WTC11 (cell line): ENCODE data around the gene TGM2. TPM values are rescaled to one million over a fixed set of nuclear protein-coding genes. Genes with fewer than 3 reads are reported as not detected.

ENCODE experiments used
- ATAC-seq: fragments of 200-7000 bp; cut with Tn5 transposase; 2 replicates; pipeline ENCODE4 v1.10.0; 2021; ENCODE audit warnings: mild to moderate bottlenecking, moderate library complexity
- CTCF ChIA-PET: fragments of 300-600 bp; sonication (Branson Sonifier 250); formaldehyde crosslinking; loops from one replicate; lab custom pipeline; 2021; ENCODE audit warnings: antibody characterized with exemption; lab: Charles Lee
- POLR2A ChIA-PET: fragments of 350-600 bp; sonication (Branson Sonifier 250); formaldehyde crosslinking; loops from one replicate; lab custom pipeline; 2021; ENCODE audit warnings: antibody characterized with exemption; lab: Charles Lee
- DNase-seq: peaks from one replicate; pipeline ENCODE4 v3.0.0; 2021; ENCODE audit warnings: low spot score
- H3K27ac Mint-ChIP-seq: 2 replicates; pipeline ENCODE4 v1.8.0; 2021; ENCODE audit warnings: mixed read lengths
- H3K27me3 Mint-ChIP-seq: 2 replicates; pipeline ENCODE4 v1.8.0; 2021; ENCODE audit warnings: low read depth, mild to moderate bottlenecking, moderate library complexity, mixed read lengths
- H3K36me3 Mint-ChIP-seq: 2 replicates; pipeline ENCODE4 v1.8.0; 2021; ENCODE audit warnings: mixed read lengths
- H3K4me1 Mint-ChIP-seq: 2 replicates; pipeline ENCODE4 v1.8.0; 2022; ENCODE audit warnings: mixed read lengths
- H3K4me3 Mint-ChIP-seq: 2 replicates; pipeline ENCODE4 v1.8.0; 2021; ENCODE audit warnings: mild to moderate bottlenecking, moderate library complexity, mixed read lengths
- H3K9me3 Mint-ChIP-seq: 2 replicates; pipeline ENCODE4 v1.8.0; 2021; ENCODE audit warnings: mixed read lengths
- AR ChIP-seq: fragments of 250-450 bp; sonication (Bioruptor Pico); IDR thresholded peaks from 2 replicates; pipeline ENCODE4 v1.9.0; 2021; ENCODE audit warnings: mild to moderate bottlenecking
- CBFB ChIP-seq: sonication (generic); formaldehyde crosslinking; IDR thresholded peaks from 2 replicates; pipeline ENCODE4 v1.8.1; 2022; ENCODE audit warnings: mild to moderate bottlenecking, low read depth, missing genetic modification reagents
- E2F5 ChIP-seq: sonication (generic); formaldehyde crosslinking; IDR thresholded peaks from 2 replicates; pipeline ENCODE4 v1.8.1; 2022; ENCODE audit warnings: mild to moderate bottlenecking, moderate library complexity, missing genetic modification reagents
- ERG ChIP-seq: fragments of 250-450 bp; sonication (Bioruptor Pico); IDR thresholded peaks from 2 replicates; pipeline ENCODE4 v1.8.0; 2021; ENCODE audit warnings: mild to moderate bottlenecking
- FOXK1 ChIP-seq: sonication (generic); formaldehyde crosslinking; IDR thresholded peaks from 2 replicates; pipeline ENCODE4 v1.8.0; 2022; ENCODE audit warnings: mild to moderate bottlenecking, moderate library complexity, missing genetic modification reagents
- GRHL2 ChIP-seq: fragments of 250-450 bp; sonication (Bioruptor Pico); IDR thresholded peaks from 2 replicates; pipeline ENCODE4 v1.8.0; 2022; ENCODE audit warnings: mild to moderate bottlenecking, moderate library complexity; ENCODE audit not compliant: insufficient replicate concordance, severe bottlenecking
- HMGXB4 ChIP-seq: sonication (generic); formaldehyde crosslinking; IDR thresholded peaks from 2 replicates; pipeline ENCODE4 v1.8.1; 2023; ENCODE audit warnings: mild to moderate bottlenecking, moderate library complexity, missing genetic modification reagents
- IRF1 ChIP-seq: sonication (generic); formaldehyde crosslinking; IDR thresholded peaks from 2 replicates; pipeline ENCODE4 v1.8.0; 2023; ENCODE audit warnings: missing genetic modification reagents
- KAT7 ChIP-seq: sonication (generic); formaldehyde crosslinking; IDR thresholded peaks from 2 replicates; pipeline ENCODE4 v1.8.1; 2023; ENCODE audit warnings: missing genetic modification reagents, mild to moderate bottlenecking, borderline replicate concordance
- SMAD3 ChIP-seq: sonication (generic); formaldehyde crosslinking; IDR thresholded peaks from 2 replicates; pipeline ENCODE4 v1.8.0; 2022; ENCODE audit warnings: missing genetic modification reagents, mild to moderate bottlenecking, borderline replicate concordance
- SP1 ChIP-seq: sonication (generic); formaldehyde crosslinking; conservative IDR thresholded peaks from 2 replicates; pipeline ENCODE4 v1.8.1; 2022; ENCODE audit warnings: missing genetic modification reagents
- TCF7 ChIP-seq: sonication (generic); formaldehyde crosslinking; IDR thresholded peaks from 2 replicates; pipeline ENCODE4 v1.8.0; 2022; ENCODE audit warnings: mild to moderate bottlenecking, low read depth, missing genetic modification reagents, moderate library complexity
- TP53 ChIP-seq: sonication (generic); formaldehyde crosslinking; IDR thresholded peaks from 2 replicates; pipeline ENCODE4 v1.8.1; 2023; ENCODE audit warnings: mild to moderate bottlenecking, missing genetic modification reagents
- USF1 ChIP-seq: sonication (generic); formaldehyde crosslinking; IDR thresholded peaks from 2 replicates; pipeline ENCODE4 v1.8.0; 2022; ENCODE audit warnings: mild to moderate bottlenecking, missing genetic modification reagents
- USF2 ChIP-seq: sonication (generic); formaldehyde crosslinking; IDR thresholded peaks from 2 replicates; pipeline ENCODE4 v1.8.1; 2023; ENCODE audit warnings: mild to moderate bottlenecking, missing genetic modification reagents, moderate library complexity
- ZMAT4 ChIP-seq: fragments of 250-450 bp; sonication (Bioruptor Pico); IDR thresholded peaks from 2 replicates; pipeline ENCODE4 v1.9.0; 2021; ENCODE audit warnings: mild to moderate bottlenecking
- ZNF317 ChIP-seq: sonication (generic); formaldehyde crosslinking; IDR thresholded peaks from 2 replicates; pipeline ENCODE4 v1.8.1; 2023; ENCODE audit warnings: low read depth, mild to moderate bottlenecking, moderate library complexity, missing genetic modification reagents, borderline replicate concordance
- ZNF512 ChIP-seq: sonication (generic); formaldehyde crosslinking; IDR thresholded peaks from 2 replicates; pipeline ENCODE4 v1.8.1; 2022; ENCODE audit warnings: missing genetic modification reagents, borderline replicate concordance
- total RNA-seq: library from RNA; stranded (reverse); gene quantifications from 3 replicates; pipeline ENCODE4 v1.2.3, GENCODE V29; 2021

The TGM2 gene
- total RNA-seq, 1 experiment from 2014 or later, result 1.5 TPM

- TF ChIP-seq ERG (CRISPR knock-in tag) (no peak), SP1 (CRISPR knock-in tag) (no peak)
Observed at GRCh38 chr20:38094373-38094891, 70.6 kb downstream of the TGM2 start (continued).

GRCh38 chr20:38093641-38094077, 71.4 kb downstream of the TGM2 start:
- TF ChIP-seq E2F5, result no peak
- no peak for TF ChIP-seq IRF1
- no peak for TF ChIP-seq ZNF512 (CRISPR knock-in tag)
- no peak for TF ChIP-seq ERG (CRISPR knock-in tag)
- no peak for TF ChIP-seq SMAD3 (CRISPR knock-in tag)
- no peak for TF ChIP-seq USF2 (CRISPR knock-in tag)
- no peak for TF ChIP-seq HMGXB4 (CRISPR knock-in tag)
- TF ChIP-seq CBFB (CRISPR knock-in tag), result no peak
- TF ChIP-seq TP53 (CRISPR knock-in tag), result no peak
- no peak for TF ChIP-seq KAT7 (CRISPR knock-in tag)
- no peak for TF ChIP-seq FOXK1 (CRISPR knock-in tag)
- no peak for TF ChIP-seq USF1 (CRISPR knock-in tag)
- no peak for TF ChIP-seq TCF7 (CRISPR knock-in tag)
- no peak for TF ChIP-seq GRHL2
- TF ChIP-seq ZMAT4 (CRISPR knock-in tag), result no peak
- TF ChIP-seq AR, result no peak
- TF ChIP-seq ZNF317 (CRISPR knock-in tag), result no peak
- TF ChIP-seq, all 79 proteins: peak for 0
- Mint-ChIP-seq H3K27ac (no peak overlapping the region), H3K4me3 (no peak overlapping the region), H3K27me3 (no peaks in the 10 kb centered on the region), H3K4me1 (no peaks in the 10 kb centered on the region), H3K9me3 (no peaks in the 10 kb centered on the region), H3K36me3 (peaks cover 11% of the 10 kb centered on the region)
- ATAC-seq (no peak), DNase-seq (no peak)
- ChIA-PET CTCF (interaction anchor here (0.9 to 2.6 kb wide), 3 partner anchors 20 to 529 kb away, joined by 3 to 11 read pairs (median 4); no protein-coding TSS in a partner anchor), POLR2A (interaction anchor here (0.7 kb wide), 1 partner anchor 528 kb away, joined by 8 read pairs; no protein-coding TSS in a partner anchor)
